ENCODE results near the gene NBEAL2.

Gene NBEAL2

DNA sequence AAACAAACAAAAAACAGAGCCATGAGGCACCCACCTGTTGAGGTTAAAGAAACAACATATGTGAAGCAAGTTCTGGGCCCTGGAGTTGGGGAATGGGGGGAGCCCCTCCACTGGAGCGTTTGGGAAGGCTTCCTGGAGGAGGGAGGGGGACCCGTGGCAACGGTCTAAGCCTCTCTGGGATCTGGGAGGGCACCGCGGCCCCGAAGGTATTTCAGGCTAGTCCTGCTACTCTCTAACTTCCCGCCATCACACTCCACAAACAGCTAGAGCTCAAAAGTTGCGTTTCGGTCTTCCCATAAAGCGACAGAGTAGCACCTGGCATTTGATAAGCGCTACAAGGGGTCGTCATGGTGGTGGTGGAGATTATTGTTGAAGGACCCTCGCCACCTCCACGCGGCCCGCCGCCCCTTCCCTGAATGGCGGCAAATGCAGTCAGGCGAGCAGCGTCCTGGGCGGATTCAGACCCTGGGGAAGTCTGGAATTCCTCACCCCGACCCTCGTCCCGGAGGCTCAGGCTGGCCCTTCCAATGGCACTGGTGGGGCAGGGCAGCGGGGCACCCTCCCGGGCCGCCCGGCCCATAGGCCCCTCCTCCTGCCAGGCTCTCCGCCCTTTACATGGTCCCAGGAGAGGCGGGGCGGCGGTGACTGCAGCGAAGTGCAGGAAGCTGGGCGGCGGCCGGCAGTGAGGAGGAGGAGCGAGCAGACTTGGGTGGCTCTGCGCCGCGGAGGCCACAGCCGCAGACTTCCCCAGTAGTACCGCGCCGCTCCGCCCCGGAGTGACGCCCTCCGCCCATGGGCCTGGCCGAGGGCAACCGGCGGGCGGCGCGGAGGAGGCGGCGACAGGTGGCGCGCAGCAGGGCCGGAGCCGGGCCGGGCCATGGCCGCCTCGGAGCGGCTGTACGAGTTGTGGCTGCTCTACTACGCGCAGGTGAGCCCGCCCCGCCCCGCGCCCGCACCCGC is at the start of gene NBEAL2:
TSS of gene NBEAL2 (plus strand) at position 682 of the 960 bp plus-strand sequence. CDS start at position 878, 196 bp downstream.
- peak; percentile 98 for DNase-seq (ENCODE audit: low spot score)
- peak; percentile 16 for TF ChIP-seq CTCF (IDR thresholded peaks at IDR 0.05; ENCODE audit: extremely low read depth, insufficient read depth, missing control alignments)
- in situ Hi-C loops (cut with MboI; ENCODE audit: low pct_unique_long_range_greater_than_20kb, low sequenced_read_pairs, unreplicated experiment), result no loop called here

- TF ChIP-seq CTCF (IDR thresholded peaks at IDR 0.05; ENCODE audit: extremely low read depth, insufficient read depth, missing control alignments), result no peak
- DNase-seq (ENCODE audit: low spot score), result no peak
- in situ Hi-C loops (cut with MboI; ENCODE audit: low pct_unique_long_range_greater_than_20kb, low sequenced_read_pairs, unreplicated experiment), result no loop called here
These were observed 49.1 kb upstream of the NBEAL2 start for GRCh38 chr3:46930166-46930944.

DNA sequence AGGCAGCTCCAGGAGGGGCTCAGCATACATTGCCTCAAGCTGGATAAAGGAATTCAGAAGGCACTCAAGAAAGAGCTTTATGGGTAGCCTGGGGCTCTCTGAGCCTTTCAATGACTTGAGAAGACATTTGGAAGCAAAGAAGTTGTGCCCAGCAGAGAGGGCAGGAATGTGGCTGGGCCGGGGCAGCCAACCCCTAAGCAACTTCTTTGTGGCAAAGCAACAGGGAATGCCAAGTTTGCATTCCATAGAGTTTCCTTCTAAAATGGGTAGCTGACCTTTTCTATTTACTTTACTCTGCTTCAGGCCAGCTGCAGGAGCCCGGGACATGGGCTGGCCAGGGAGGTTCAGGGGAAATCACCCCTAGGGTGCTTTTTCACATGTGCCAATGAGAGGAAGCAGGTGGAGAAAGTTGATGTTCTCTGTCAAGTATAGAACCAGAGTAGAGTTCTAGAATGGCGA is 48.5 kb upstream of the NBEAL2 start:
- in situ Hi-C loops (cut with MboI; ENCODE audit: low pct_unique_long_range_greater_than_20kb, low sequenced_read_pairs, unreplicated experiment), result no loop called here
- no peak for TF ChIP-seq CTCF (IDR thresholded peaks at IDR 0.05; ENCODE audit: extremely low read depth, insufficient read depth, missing control alignments)
- DNase-seq (ENCODE audit: low spot score), result no peak

- in situ Hi-C loops (cut with MboI; ENCODE audit: low pct_unique_long_range_greater_than_20kb, low sequenced_read_pairs, unreplicated experiment), result no loop called here
These were observed 47.7 kb upstream of the NBEAL2 start for GRCh38 chr3:46931631-46932331.

DNA sequence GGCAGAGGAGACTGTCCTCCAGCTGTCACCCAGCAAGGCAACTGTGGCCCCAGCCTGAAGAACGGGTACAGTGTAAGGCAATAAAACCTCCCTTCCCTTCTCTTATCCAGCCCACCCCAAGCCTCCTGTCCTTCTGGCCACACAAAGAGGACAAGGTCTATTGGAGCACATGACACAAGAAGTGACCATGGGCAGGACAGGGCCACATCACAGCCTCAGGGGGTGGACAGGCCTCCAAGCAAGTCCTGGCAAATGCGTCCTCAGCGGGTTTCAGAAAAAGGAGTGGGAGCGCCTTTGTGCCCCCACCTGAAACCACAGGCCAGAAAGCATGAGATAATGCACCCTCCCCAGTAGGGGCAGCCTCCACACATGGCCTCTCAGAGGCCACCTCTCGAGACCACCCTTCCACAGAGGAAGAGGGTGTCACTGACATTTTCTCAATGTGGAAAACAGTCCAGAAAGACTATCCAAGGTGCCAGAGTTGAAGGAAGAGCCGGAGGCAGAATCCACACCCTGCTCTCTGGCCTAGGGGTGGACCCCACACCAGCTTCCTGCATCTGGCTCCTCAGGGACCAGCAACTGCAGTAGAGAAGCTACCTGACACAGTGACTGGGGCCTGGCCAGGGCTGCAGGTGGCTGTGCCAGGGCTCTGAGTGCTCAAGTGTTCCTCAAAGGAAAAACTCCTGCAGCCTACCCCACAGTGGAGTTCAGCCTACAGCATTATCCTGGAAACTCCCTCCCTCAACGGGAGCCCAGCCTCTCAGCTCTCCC is 46.8 kb upstream of the NBEAL2 start:
- peak; percentile 7 for TF ChIP-seq CTCF (IDR thresholded peaks at IDR 0.05; ENCODE audit: extremely low read depth, insufficient read depth, missing control alignments)

More at GRCh38 chr3:46931631-46932331, 47.7 kb upstream of the NBEAL2 start:
- no peak for TF ChIP-seq CTCF (IDR thresholded peaks at IDR 0.05; ENCODE audit: extremely low read depth, insufficient read depth, missing control alignments)
- no peak for DNase-seq (ENCODE audit: low spot score)

More for the DNA sequence above, 46.8 kb upstream of the NBEAL2 start:
- in situ Hi-C loops (cut with MboI; ENCODE audit: low pct_unique_long_range_greater_than_20kb, low sequenced_read_pairs, unreplicated experiment), result no loop called here
- no peak for DNase-seq (ENCODE audit: low spot score)

Data from GM13977 (cell line).